HEK293 (cell line): ENCODE data around the gene CNFN.
A peak's percentile ranks its signal among the peaks of the same experiment; 100 is the strongest.

ENCODE experiments used
- CTCF ChIA-PET: fragments of 350-600 bp; formaldehyde crosslinking; extraction: SDS; loops from one replicate; lab custom pipeline; 2021; ENCODE audit warnings: antibody characterized with exemption; lab: Yijun Ruan, JAX
- POLR2A ChIA-PET: fragments of 300-600 bp; formaldehyde crosslinking; extraction: SDS; loops from one replicate; lab custom pipeline; 2020; ENCODE audit warnings: antibody characterized with exemption, inconsistent platforms; lab: Yijun Ruan, JAX
- H3K27ac ChIP-seq: fragments of 200-500 bp; sonication (Bioruptor generic); 2 replicates; pipeline ENCODE4 v1.5.1; 2014; ENCODE audit warnings: low read depth, low read length, control low read depth, inconsistent platforms; ENCODE audit errors: extremely low read depth
- H3K36me3 ChIP-seq, 2 experiments: fragments of 200-500 bp in 1 of 2; sonication (Bioruptor generic) in 1 of 2; 1 replicate in 1 of 2; 2 replicates in 1 of 2; pipeline ENCODE4 v1.5.1; 2014 to 2017; ENCODE audit warnings: inconsistent platforms in 2 of 2, low read length in 2 of 2; ENCODE audit not compliant: control insufficient read depth in 2 of 2, insufficient read depth in 1 of 2
- H3K4me1 ChIP-seq: fragments of 200-500 bp; sonication (Bioruptor generic); 2 replicates; pipeline ENCODE4 v1.5.1; 2014; ENCODE audit warnings: mild to moderate bottlenecking, low read length, inconsistent platforms; ENCODE audit not compliant: control insufficient read depth, insufficient read depth
- H3K4me3 ChIP-seq: 2 replicates; pipeline ENCODE4 v1.5.1; 2011; ENCODE audit warnings: low read depth, mild to moderate bottlenecking, control low read depth, low read length, moderate library complexity
- H3K9me3 ChIP-seq: fragments of 200-500 bp; sonication (Bioruptor generic); 2 replicates; pipeline ENCODE4 v1.5.1; 2014; ENCODE audit warnings: low read depth, low read length, inconsistent platforms; ENCODE audit not compliant: control insufficient read depth, insufficient read depth
- ELK4 ChIP-seq: IDR thresholded peaks from 2 replicates; pipeline ENCODE4 v1.6.1; 2011; ENCODE audit warnings: mild to moderate bottlenecking, low read depth, low read length, borderline replicate concordance
- HOXD13 ChIP-seq: sonication (generic); formaldehyde crosslinking; IDR thresholded peaks from 2 replicates; pipeline ENCODE4 v1.8.0; 2022; ENCODE audit warnings: missing genetic modification reagents, borderline replicate concordance
- PRDM2 ChIP-seq: fragments of 450-650 bp; formaldehyde crosslinking; IDR thresholded peaks from 2 replicates; pipeline ENCODE4 v1.5.1; 2016; ENCODE audit warnings: missing biosample characterization, missing genetic modification characterization, borderline replicate concordance
- YY2 ChIP-seq: fragments of 450-650 bp; formaldehyde crosslinking; IDR thresholded peaks from 2 replicates; pipeline ENCODE4 v1.5.1; 2016; ENCODE audit warnings: missing biosample characterization, missing genetic modification characterization
- ZNF114 ChIP-seq: fragments of 450-650 bp; formaldehyde crosslinking; IDR thresholded peaks from 2 replicates; pipeline ENCODE4 v1.5.0; 2017; ENCODE audit warnings: missing biosample characterization, missing genetic modification characterization
- ZNF335 ChIP-seq: fragments of 450-650 bp; formaldehyde crosslinking; conservative IDR thresholded peaks from 2 replicates; pipeline ENCODE4 v1.5.1; 2016; ENCODE audit warnings: missing biosample characterization, missing genetic modification characterization
- ZNF362 ChIP-seq: fragments of 450-650 bp; formaldehyde crosslinking; IDR thresholded peaks from 2 replicates; pipeline ENCODE4 v1.5.1; 2016; ENCODE audit warnings: missing biosample characterization, missing genetic modification characterization
- ZNF37A ChIP-seq: fragments of 450-650 bp; IDR thresholded peaks from 2 replicates; pipeline ENCODE4 v1.5.1; 2018; ENCODE audit warnings: missing biosample characterization, missing genetic modification characterization
- ZNF394 ChIP-seq: fragments of 450-650 bp; formaldehyde crosslinking; IDR thresholded peaks from 2 replicates; pipeline ENCODE4 v1.5.1; 2016; ENCODE audit warnings: missing biosample characterization, missing genetic modification characterization, mild to moderate bottlenecking, moderate library complexity, borderline replicate concordance
- ZNF433 ChIP-seq: fragments of 450-650 bp; formaldehyde crosslinking; IDR thresholded peaks from 2 replicates; pipeline ENCODE4 v1.5.1; 2016; ENCODE audit warnings: missing biosample characterization, missing genetic modification characterization, low read depth
- ZNF473 ChIP-seq: fragments of 450-650 bp; formaldehyde crosslinking; IDR thresholded peaks from 2 replicates; pipeline ENCODE4 v1.5.1; 2017; ENCODE audit warnings: missing biosample characterization, missing genetic modification characterization
- ZNF555 ChIP-seq: fragments of 450-650 bp; formaldehyde crosslinking; conservative IDR thresholded peaks from 2 replicates; pipeline ENCODE4 v1.5.1; 2017; ENCODE audit warnings: missing biosample characterization, mild to moderate bottlenecking, missing genetic modification characterization, inconsistent platforms
- ZNF623 ChIP-seq: fragments of 450-650 bp; formaldehyde crosslinking; IDR thresholded peaks from 2 replicates; pipeline ENCODE4 v1.5.1; 2016; ENCODE audit warnings: missing biosample characterization, missing genetic modification characterization
- ZNF670 ChIP-seq: fragments of 450-650 bp; formaldehyde crosslinking; IDR thresholded peaks from 2 replicates; pipeline ENCODE4 v1.5.1; 2016; ENCODE audit warnings: missing biosample characterization, missing genetic modification characterization, low read depth
- ZNF692 ChIP-seq: fragments of 450-650 bp; formaldehyde crosslinking; IDR thresholded peaks from 2 replicates; pipeline ENCODE4 v1.5.1; 2016; ENCODE audit warnings: missing biosample characterization, missing genetic modification characterization
- ZNF768 ChIP-seq: fragments of 450-650 bp; formaldehyde crosslinking; IDR thresholded peaks from 2 replicates; pipeline ENCODE4 v1.5.1; 2018; ENCODE audit warnings: missing biosample characterization, mild to moderate bottlenecking, missing genetic modification characterization
- ZNF830 ChIP-seq: fragments of 450-650 bp; IDR thresholded peaks from 2 replicates; pipeline ENCODE4 v1.5.0; 2018; ENCODE audit warnings: missing biosample characterization, missing genetic modification characterization, low read depth, mild to moderate bottlenecking, moderate library complexity

The CNFN gene

GRCh38 chr19:42376177-42376555 is 13.9 kb downstream of the CNFN start (continued):
- no peak for TF ChIP-seq ZNF670 (tag by site-specific recombination)
- TF ChIP-seq HOXD13, result no peak

- H3K27ac ChIP-seq, result no peak overlapping the region
- peaks cover 24 to 41% of the 10 kb centered on the region in 2 experiments for H3K36me3 ChIP-seq
- H3K4me3 ChIP-seq, result no peak overlapping the region
- TF ChIP-seq ZNF335 (tag by site-specific recombination) (no peak), ZNF37A (tag by site-specific recombination) (no peak)
- TF ChIP-seq, all 188 proteins: peak for 0
- no peaks in the 10 kb centered on the region for H3K9me3 ChIP-seq
- CTCF ChIA-PET, result no interaction called here
- POLR2A ChIA-PET, result interaction anchor here (1.0 kb wide), 1 partner anchor 7 kb away, joined by 3 read pairs; no protein-coding TSS in a partner anchor
- no peaks in the 10 kb centered on the region for H3K4me1 ChIP-seq
These were observed 14.5 kb downstream of the CNFN start for GRCh38 chr19:42375415-42376176.

GRCh38 chr19:42374826-42375376 is 15.2 kb downstream of the CNFN start:
- no peak overlapping the region for H3K4me3 ChIP-seq
- no peak for TF ChIP-seq ZNF394
- TF ChIP-seq ZNF473 (tag by site-specific recombination), result no peak
- peak; percentile 47; the same call in 1 of the 2 replicates for TF ChIP-seq ZNF768 (tag by site-specific recombination)
- no peak for TF ChIP-seq ZNF362 (tag by site-specific recombination)
- peak; percentile 55 for TF ChIP-seq ZNF623
- H3K9me3 ChIP-seq, result no peaks in the 10 kb centered on the region
- ChIA-PET CTCF (no interaction called here), POLR2A (interaction anchor here (1.0 kb wide), 1 partner anchor 8 kb away, joined by 3 read pairs; no protein-coding TSS in a partner anchor)
- peaks cover 27 to 41% of the 10 kb centered on the region in 2 experiments for H3K36me3 ChIP-seq
- no peak overlapping the region for H3K27ac ChIP-seq
- no peaks in the 10 kb centered on the region for H3K4me1 ChIP-seq

GRCh38 chr19:42370626-42371175 is 19.4 kb downstream of the CNFN start:
- TF ChIP-seq ZNF114 (tag by site-specific recombination) (no peak), ELK4 (no peak), ZNF555 (tag by site-specific recombination) (no peak), ZNF692 (no peak), ZNF433 (tag by site-specific recombination) (no peak), ZNF623 (no peak), PRDM2 (tag by site-specific recombination) (no peak), YY2 (tag by site-specific recombination) (no peak), ZNF830 (tag by site-specific recombination) (no peak)
- no peak overlapping the region for H3K4me3 ChIP-seq
- ChIA-PET POLR2A (interaction anchor here (0.6 to 2.4 kb wide), 3 partner anchors 26 to 57 kb away, joined by 3 to 11 read pairs (median 4); no protein-coding TSS in a partner anchor), CTCF (interaction anchor here (0.8 to 1.5 kb wide), 5 partner anchors 16 to 79 kb away, joined by 3 to 5 read pairs (median 3); no protein-coding TSS in a partner anchor)
- no peaks in the 10 kb centered on the region for H3K9me3 ChIP-seq
- H3K36me3 ChIP-seq, result peaks cover 37 to 42% of the 10 kb centered on the region in 2 experiments
- no peak overlapping the region for H3K27ac ChIP-seq
- H3K4me1 ChIP-seq, result 0 out of 2 replicates have a peak, but pooled peaks cover 3% of the 10 kb centered on the region
